C4-2B (cell line): ENCODE results near the gene OAT.

Source experiments
- H3K27ac ChIP-seq: fragments of 450-650 bp; 2 replicates; pipeline ENCODE4 v1.5.1; 2017
- ZFX ChIP-seq: fragments of 450-650 bp; IDR thresholded peaks from 2 replicates; pipeline ENCODE4 v1.6.1; 2017
- TF ChIP-seq, protein P1 (sequence below): fragments of 450-650 bp; conservative IDR thresholded peaks from 2 replicates; pipeline ENCODE4 v1.5.1; 2017; ENCODE audit warnings: mild to moderate bottlenecking

Gene OAT

DNA sequence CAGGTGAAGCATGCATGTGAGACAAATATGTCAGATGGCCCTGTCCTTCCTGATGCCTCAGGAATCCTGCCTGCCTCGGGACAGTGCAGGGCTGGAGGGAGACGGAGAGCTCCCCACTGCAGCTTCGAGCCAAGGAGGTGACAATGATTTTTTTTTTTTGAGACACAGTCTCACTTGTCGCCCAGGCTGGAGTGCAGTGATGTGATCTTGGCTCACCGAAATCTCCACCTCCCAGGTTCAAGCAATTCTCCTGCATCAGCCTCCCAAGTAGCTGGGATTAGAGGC is 68.8 kb downstream of the OAT start:
- no peak overlapping the region for H3K27ac ChIP-seq
- no peak for TF ChIP-seq ZFX
- TF ChIP-seq, protein P1, sequence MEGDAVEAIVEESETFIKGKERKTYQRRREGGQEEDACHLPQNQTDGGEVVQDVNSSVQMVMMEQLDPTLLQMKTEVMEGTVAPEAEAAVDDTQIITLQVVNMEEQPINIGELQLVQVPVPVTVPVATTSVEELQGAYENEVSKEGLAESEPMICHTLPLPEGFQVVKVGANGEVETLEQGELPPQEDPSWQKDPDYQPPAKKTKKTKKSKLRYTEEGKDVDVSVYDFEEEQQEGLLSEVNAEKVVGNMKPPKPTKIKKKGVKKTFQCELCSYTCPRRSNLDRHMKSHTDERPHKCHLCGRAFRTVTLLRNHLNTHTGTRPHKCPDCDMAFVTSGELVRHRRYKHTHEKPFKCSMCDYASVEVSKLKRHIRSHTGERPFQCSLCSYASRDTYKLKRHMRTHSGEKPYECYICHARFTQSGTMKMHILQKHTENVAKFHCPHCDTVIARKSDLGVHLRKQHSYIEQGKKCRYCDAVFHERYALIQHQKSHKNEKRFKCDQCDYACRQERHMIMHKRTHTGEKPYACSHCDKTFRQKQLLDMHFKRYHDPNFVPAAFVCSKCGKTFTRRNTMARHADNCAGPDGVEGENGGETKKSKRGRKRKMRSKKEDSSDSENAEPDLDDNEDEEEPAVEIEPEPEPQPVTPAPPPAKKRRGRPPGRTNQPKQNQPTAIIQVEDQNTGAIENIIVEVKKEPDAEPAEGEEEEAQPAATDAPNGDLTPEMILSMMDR: no peak

DNA sequence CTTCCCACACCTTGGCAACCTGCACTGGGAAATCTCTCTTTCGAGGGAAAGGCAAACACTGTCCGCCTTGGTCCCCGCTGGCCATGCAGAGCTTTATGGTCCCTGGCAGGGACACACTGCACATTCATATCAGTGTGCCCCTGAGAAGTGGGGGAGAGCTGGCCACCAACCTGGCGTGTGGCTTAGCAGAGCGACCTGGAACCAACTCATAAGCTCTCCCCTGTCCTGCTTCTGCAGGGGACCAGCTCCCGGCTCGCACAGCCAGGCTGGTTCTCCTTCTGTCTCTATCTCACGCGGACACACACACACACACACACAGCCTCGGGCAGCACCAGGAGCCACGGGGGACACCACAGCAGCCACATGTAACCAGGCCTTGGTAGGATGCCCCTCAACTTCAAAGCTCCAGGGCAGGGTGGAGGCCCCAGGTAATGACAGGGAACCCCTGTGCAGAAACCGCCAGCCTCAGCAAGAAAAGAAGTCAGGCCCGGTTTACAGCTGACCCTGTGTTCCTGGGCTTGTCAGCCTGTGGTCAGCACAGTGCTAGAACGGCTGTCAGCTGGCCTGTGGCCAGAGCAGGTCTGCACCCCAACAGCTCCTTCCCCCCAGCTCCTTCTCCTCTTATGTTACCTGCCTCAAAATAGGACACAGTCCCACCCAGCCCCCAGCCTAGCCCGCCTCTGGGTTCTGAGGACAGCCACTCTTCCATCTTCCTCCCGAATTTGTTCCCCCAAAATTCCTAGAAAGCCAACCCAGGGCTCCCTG is 69.3 kb downstream of the OAT start:
- TF ChIP-seq, protein P1: no peak
- TF ChIP-seq ZFX: no peak
- H3K27ac ChIP-seq: no peak overlapping the region

DNA sequence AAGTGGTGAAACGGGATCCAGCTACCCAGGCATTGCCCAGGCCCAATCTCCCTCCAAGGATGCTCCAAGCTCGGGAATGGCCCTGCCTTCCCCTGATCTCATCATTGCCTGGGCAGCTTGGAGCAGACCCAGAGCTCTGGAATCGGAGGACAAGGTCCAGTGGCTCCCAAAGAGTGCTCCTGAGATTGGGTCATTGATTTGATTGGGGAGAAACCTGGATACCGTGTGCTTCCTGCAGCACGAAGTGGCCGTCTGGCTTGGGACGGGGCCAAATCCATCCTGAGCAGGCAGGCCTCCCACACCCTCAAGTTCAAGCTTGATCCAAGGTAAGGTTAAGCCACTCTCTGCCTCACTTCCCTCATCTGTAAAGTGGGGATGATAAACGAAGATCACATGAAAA is 69.9 kb downstream of the OAT start:
- H3K27ac ChIP-seq: no peak overlapping the region
- TF ChIP-seq, protein P1: no peak
- no peak for TF ChIP-seq ZFX

DNA sequence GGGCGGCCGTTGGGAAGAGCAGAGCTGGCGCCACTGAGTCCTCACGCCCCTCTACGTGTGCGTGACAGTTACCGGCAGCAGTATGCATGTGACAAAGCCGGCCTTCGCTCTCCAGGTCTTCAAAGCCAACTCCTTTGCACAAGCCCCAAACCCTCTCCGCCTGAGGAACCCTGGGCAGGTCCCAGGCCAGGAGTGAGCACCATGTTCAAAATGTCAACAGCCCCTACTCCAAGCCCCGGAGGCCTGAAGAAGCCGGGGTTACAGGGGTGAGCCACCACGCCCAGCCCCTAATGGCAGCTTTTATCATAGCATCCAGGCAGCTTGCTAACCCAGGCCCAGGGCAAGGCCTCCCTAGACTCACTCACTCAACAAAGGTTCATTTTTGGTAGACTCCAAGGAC is 70.8 kb downstream of the OAT start:
- TF ChIP-seq, protein P1: no peak
- no peak for TF ChIP-seq ZFX
- no peak overlapping the region for H3K27ac ChIP-seq
